Activated CD8-positive, alpha-beta T cell treated with anti-CD3 and anti-CD28 coated beads for 36 hours (primary cell): ENCODE data around the gene PEX14. TPM values are rescaled to one million over a fixed set of nuclear protein-coding genes. Genes with fewer than 3 reads are reported as not detected.

Source experiments
- ATAC-seq: fragments of 200-7000 bp; cut with Tn5 transposase; one replicate; pipeline ENCODE4 v1.10.0; 2021; ENCODE audit warnings: mild to moderate bottlenecking, moderate library complexity
- CTCF ChIA-PET: fragments of 350-600 bp; sonication (Branson Sonifier 250); formaldehyde crosslinking; loops from one replicate; lab custom pipeline; 2021; ENCODE audit warnings: antibody characterized with exemption; lab: Charles Lee
- POLR2A ChIA-PET: fragments of 350-600 bp; sonication (Branson Sonifier 250); formaldehyde crosslinking; loops from one replicate; lab custom pipeline; 2021; ENCODE audit warnings: antibody characterized with exemption; lab: Charles Lee
- DNase-seq: peaks from one replicate; pipeline ENCODE4 v3.0.0-alpha.2; 2020
- H3K27ac Mint-ChIP-seq: one replicate; pipeline ENCODE4 v1.8.0; 2021; ENCODE audit warnings: mild to moderate bottlenecking, mixed read lengths
- H3K27me3 Mint-ChIP-seq: one replicate; pipeline ENCODE4 v1.8.0; 2021; ENCODE audit warnings: mixed read lengths
- H3K36me3 Mint-ChIP-seq: one replicate; pipeline ENCODE4 v1.8.0; 2021; ENCODE audit warnings: low read depth, mixed read lengths
- H3K4me1 Mint-ChIP-seq: one replicate; pipeline ENCODE4 v1.8.0; 2021; ENCODE audit warnings: low read depth, mixed read lengths
- H3K4me3 Mint-ChIP-seq: one replicate; pipeline ENCODE4 v1.8.0; 2021; ENCODE audit warnings: mild to moderate bottlenecking, moderate library complexity, mixed read lengths
- H3K9me3 Mint-ChIP-seq: one replicate; pipeline ENCODE4 v1.8.0; 2021; ENCODE audit warnings: mixed read lengths
- CTCF ChIP-seq: fragments of 200-600 bp; IDR thresholded peaks from one replicate; pipeline ENCODE4 v1.8.0; 2022; ENCODE audit warnings: antibody characterized with exemption, mild to moderate bottlenecking
- intact Hi-C: fragments of 100-400 bp; cut with micrococcal nuclease; formaldehyde crosslinking; loops from one replicate; pipeline ENCODE4 v1.10.0; 2022
- total RNA-seq, 2 experiments: library from RNA; stranded (reverse); gene quantifications; one replicate each; pipeline ENCODE4 v1.2.3, GENCODE V29; 2021

PEX14 gene
- total RNA-seq, 2 experiments from 2014 or later, result 18.0 to 18.5 TPM

- Mint-ChIP-seq H3K27ac (no peak overlapping the region), H3K4me1 (no peaks in the 10 kb centered on the region)
These were observed 119.0 kb downstream of the PEX14 start for GRCh38 chr1:10593750-10594149.

GRCh38 chr1:10594595-10595223 is 120.0 kb downstream of the PEX14 start:
- ATAC-seq (no peak), DNase-seq (no peak)
- ChIA-PET POLR2A (no interaction called here), CTCF (interaction anchor here (1.4 kb wide), 1 partner anchor 100 kb away, joined by 4 read pairs; no protein-coding TSS in a partner anchor)
- no peaks in the 10 kb centered on the region for H3K9me3 Mint-ChIP-seq
- peaks cover 3% of the 10 kb centered on the region for H3K36me3 Mint-ChIP-seq
- H3K4me1 Mint-ChIP-seq, result no peaks in the 10 kb centered on the region
- no peak overlapping the region for H3K27ac Mint-ChIP-seq
- no peak for TF ChIP-seq CTCF
- H3K27me3 Mint-ChIP-seq, result no peaks in the 10 kb centered on the region
- intact Hi-C loops, result no loop called here
- no peak overlapping the region for H3K4me3 Mint-ChIP-seq

More at GRCh38 chr1:10593750-10594149, 119.0 kb downstream of the PEX14 start:
- H3K36me3 Mint-ChIP-seq, result no peaks in the 10 kb centered on the region
- DNase-seq (no peak), ATAC-seq (no peak)
- H3K4me3 Mint-ChIP-seq, result no peak overlapping the region
- no peaks in the 10 kb centered on the region for H3K27me3 Mint-ChIP-seq
- no peak for TF ChIP-seq CTCF
- no peaks in the 10 kb centered on the region for H3K9me3 Mint-ChIP-seq
- ChIA-PET POLR2A (no interaction called here), CTCF (no interaction called here)
- intact Hi-C loops, result no loop called here

GRCh38 chr1:10596780-10597179 is 122.0 kb downstream of the PEX14 start:
- DNase-seq (no peak), ATAC-seq (no peak)
- no peaks in the 10 kb centered on the region for H3K9me3 Mint-ChIP-seq
- intact Hi-C loops, result no loop called here
- H3K27ac Mint-ChIP-seq, result no peak overlapping the region
- no peaks in the 10 kb centered on the region for H3K27me3 Mint-ChIP-seq
- CTCF ChIA-PET, result interaction anchor here (1.4 kb wide), 1 partner anchor 103 kb away, joined by 5 read pairs; no protein-coding TSS in a partner anchor
- no peaks in the 10 kb centered on the region for H3K4me1 Mint-ChIP-seq
- H3K4me3 Mint-ChIP-seq, result no peak overlapping the region
- peaks cover 3% of the 10 kb centered on the region for H3K36me3 Mint-ChIP-seq
- POLR2A ChIA-PET, result interaction anchor here (1.3 kb wide), 1 partner anchor 10 kb away, joined by 4 read pairs; no protein-coding TSS in a partner anchor
- no peak for TF ChIP-seq CTCF

- Mint-ChIP-seq H3K4me3 (no peak overlapping the region), H3K4me1 (no peaks in the 10 kb centered on the region), H3K27me3 (no peaks in the 10 kb centered on the region), H3K9me3 (no peaks in the 10 kb centered on the region), H3K27ac (no peak overlapping the region), H3K36me3 (peaks cover 7% of the 10 kb centered on the region)
- TF ChIP-seq CTCF, result no peak
- DNase-seq (no peak), ATAC-seq (no peak)
- intact Hi-C loops, result no loop called here
- CTCF ChIA-PET, result interaction anchor here (1.4 kb wide), 1 partner anchor 104 kb away, joined by 5 read pairs; no protein-coding TSS in a partner anchor
- POLR2A ChIA-PET, result interaction anchor here (1.3 kb wide), 1 partner anchor 9 kb away, joined by 4 read pairs; no protein-coding TSS in a partner anchor
These were observed 123.0 kb downstream of the PEX14 start for GRCh38 chr1:10597492-10598388.

GRCh38 chr1:10598389-10598702 is 123.6 kb downstream of the PEX14 start:
- Mint-ChIP-seq H3K36me3 (peaks cover 7% of the 10 kb centered on the region), H3K27me3 (no peaks in the 10 kb centered on the region), H3K9me3 (no peaks in the 10 kb centered on the region), H3K27ac (no peak overlapping the region), H3K4me3 (no peak overlapping the region), H3K4me1 (no peaks in the 10 kb centered on the region)
- TF ChIP-seq CTCF, result no peak
- no peak for ATAC-seq
- POLR2A ChIA-PET, result no interaction called here
- intact Hi-C loops, result no loop called here
- DNase-seq, result no peak
- CTCF ChIA-PET, result interaction anchor here (1.4 kb wide), 1 partner anchor 105 kb away, joined by 5 read pairs; no protein-coding TSS in a partner anchor
